ENCODE results near the gene HEXD.

The HEXD gene

DNA sequence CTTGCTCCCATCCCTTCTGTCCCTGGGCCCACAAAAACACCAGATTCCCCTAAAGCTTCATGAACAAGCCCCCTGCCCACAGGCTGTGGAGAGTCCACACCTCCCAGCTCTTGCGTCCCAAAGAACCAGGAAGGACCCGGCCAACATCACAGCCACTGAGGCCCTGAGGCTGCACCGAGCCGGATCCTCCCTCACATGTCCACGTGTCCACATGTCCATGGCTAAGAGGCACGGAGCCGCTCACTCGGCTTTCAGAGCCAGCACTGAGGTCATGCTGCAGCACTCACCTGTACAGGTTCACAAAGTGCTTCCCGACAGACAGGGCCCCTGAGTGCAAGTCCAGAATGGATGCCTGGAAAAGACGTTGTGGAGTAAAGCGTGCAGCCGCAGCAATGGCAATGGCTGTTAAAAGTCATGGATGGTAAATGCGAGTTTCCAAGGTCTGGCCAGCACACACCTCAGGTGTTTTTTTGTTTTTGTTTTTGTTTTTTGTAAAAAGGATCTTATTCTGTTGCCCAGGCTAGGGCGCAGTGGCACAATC, 11.9 kb upstream of the HEXD start:
- Histone ChIP-seq H4K20me1 (ENCODE audit: control insufficient read depth, insufficient read depth, low read depth, low read length) (no peaks in the 10 kb centered on the region), H3K9me2 (replicated peaks; ENCODE audit: control insufficient read depth, low read length) (no peaks in the 10 kb centered on the region), H3K4me1 (ENCODE audit: control insufficient read depth, low read length) (peaks cover 7% of the 10 kb centered on the region; the same call in 1 of the 2 replicates), H3K27ac (ENCODE audit: low read depth, low read length) (no peak overlapping the region), H3K4me3 (ENCODE audit: low read length) (no peak overlapping the region), H3K9me3 (ENCODE audit: control insufficient read depth, insufficient read depth, low read length) (no peaks in the 10 kb centered on the region), H3K4me2 (ENCODE audit: low read length) (no peak overlapping the region), H3F3A (ENCODE audit: control insufficient read depth, insufficient read depth) (no peaks in the 10 kb centered on the region), H3K27me3 (ENCODE audit: control insufficient read depth, low read length) (no peaks in the 10 kb centered on the region), H3K36me3 (ENCODE audit: control insufficient read depth, low read length) (peaks cover 6% of the 10 kb centered on the region; the same call in 1 of the 2 replicates), H3K79me2 (ENCODE audit: control insufficient read depth, low read length) (no peaks in the 10 kb centered on the region)
- TF ChIP-seq EZH2phosphoT487 (IDR thresholded peaks at IDR 0.05; ENCODE audit: borderline replicate concordance, low read length), result no peak
- TF ChIP-seq, protein P1, sequence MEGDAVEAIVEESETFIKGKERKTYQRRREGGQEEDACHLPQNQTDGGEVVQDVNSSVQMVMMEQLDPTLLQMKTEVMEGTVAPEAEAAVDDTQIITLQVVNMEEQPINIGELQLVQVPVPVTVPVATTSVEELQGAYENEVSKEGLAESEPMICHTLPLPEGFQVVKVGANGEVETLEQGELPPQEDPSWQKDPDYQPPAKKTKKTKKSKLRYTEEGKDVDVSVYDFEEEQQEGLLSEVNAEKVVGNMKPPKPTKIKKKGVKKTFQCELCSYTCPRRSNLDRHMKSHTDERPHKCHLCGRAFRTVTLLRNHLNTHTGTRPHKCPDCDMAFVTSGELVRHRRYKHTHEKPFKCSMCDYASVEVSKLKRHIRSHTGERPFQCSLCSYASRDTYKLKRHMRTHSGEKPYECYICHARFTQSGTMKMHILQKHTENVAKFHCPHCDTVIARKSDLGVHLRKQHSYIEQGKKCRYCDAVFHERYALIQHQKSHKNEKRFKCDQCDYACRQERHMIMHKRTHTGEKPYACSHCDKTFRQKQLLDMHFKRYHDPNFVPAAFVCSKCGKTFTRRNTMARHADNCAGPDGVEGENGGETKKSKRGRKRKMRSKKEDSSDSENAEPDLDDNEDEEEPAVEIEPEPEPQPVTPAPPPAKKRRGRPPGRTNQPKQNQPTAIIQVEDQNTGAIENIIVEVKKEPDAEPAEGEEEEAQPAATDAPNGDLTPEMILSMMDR (IDR thresholded peaks at IDR 0.05; ENCODE audit: low read depth, low read length, poor library complexity, severe bottlenecking), result no peak

- no peaks in the 10 kb centered on the region for H3K79me2 ChIP-seq (ENCODE audit: control insufficient read depth, low read length)
- H3F3A ChIP-seq (ENCODE audit: control insufficient read depth, insufficient read depth), result no peaks in the 10 kb centered on the region
These were observed 10.9 kb upstream of the HEXD start for GRCh38 chr17:82407255-82407654.

DNA sequence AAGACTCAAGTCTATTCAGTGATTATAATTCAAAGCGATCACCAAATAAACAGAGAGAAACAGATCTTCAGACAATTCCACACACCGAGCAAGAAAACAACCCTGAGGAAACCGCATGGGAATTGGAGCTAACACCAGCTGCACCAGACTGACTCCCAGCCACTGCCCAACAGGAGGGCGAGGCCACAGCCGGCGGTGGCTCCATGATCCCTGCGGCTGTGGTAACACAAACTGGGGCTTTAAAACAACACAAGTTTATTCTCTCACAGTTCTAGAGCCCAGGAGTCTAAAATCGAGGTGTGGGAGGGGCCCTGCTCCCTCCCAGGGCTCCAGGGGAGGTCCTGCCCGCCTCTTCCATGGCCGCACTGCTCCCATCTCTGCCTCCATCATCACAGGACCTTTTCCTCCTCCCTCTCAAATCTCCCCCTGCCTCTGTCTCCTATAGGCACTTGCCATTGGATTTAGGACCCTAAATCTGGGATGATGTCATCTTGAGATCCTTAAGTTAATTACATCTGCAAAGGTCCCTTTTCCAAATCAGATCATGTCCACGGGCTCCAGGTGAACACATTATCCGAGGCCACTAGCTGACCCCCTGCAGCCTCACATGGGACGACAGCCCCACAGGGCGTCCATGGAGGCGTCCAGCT, 9.7 kb upstream of the HEXD start:
- TF ChIP-seq, protein P1 (IDR thresholded peaks at IDR 0.05; ENCODE audit: low read depth, low read length, poor library complexity, severe bottlenecking), result no peak
- no peak for TF ChIP-seq EZH2phosphoT487 (IDR thresholded peaks at IDR 0.05; ENCODE audit: borderline replicate concordance, low read length)
- Histone ChIP-seq H3K27ac (ENCODE audit: low read depth, low read length) (no peak overlapping the region), H3K4me2 (ENCODE audit: low read length) (no peak overlapping the region)

More at GRCh38 chr17:82407255-82407654, 10.9 kb upstream of the HEXD start:
- no peak for TF ChIP-seq EZH2phosphoT487 (IDR thresholded peaks at IDR 0.05; ENCODE audit: borderline replicate concordance, low read length)
- TF ChIP-seq, protein P1 (IDR thresholded peaks at IDR 0.05; ENCODE audit: low read depth, low read length, poor library complexity, severe bottlenecking), result no peak
- H3K4me3 ChIP-seq (ENCODE audit: low read length), result no peak overlapping the region
- no peaks in the 10 kb centered on the region for H4K20me1 ChIP-seq (ENCODE audit: control insufficient read depth, insufficient read depth, low read depth, low read length)
- peaks cover 7% of the 10 kb centered on the region; the same call in 1 of the 2 replicates for H3K4me1 ChIP-seq (ENCODE audit: control insufficient read depth, low read length)
- no peaks in the 10 kb centered on the region for H3K9me2 ChIP-seq (replicated peaks; ENCODE audit: control insufficient read depth, low read length)
- H3K4me2 ChIP-seq (ENCODE audit: low read length), result no peak overlapping the region
- no peaks in the 10 kb centered on the region for H3K9me3 ChIP-seq (ENCODE audit: control insufficient read depth, insufficient read depth, low read length)
- peaks cover 6% of the 10 kb centered on the region; the same call in 1 of the 2 replicates for H3K36me3 ChIP-seq (ENCODE audit: control insufficient read depth, low read length)
- no peak overlapping the region for H3K27ac ChIP-seq (ENCODE audit: low read depth, low read length)
- H3K27me3 ChIP-seq (ENCODE audit: control insufficient read depth, low read length), result no peaks in the 10 kb centered on the region

More for the DNA sequence above, 9.7 kb upstream of the HEXD start:
- Histone ChIP-seq H3K36me3 (ENCODE audit: control insufficient read depth, low read length) (peaks cover 2% of the 10 kb centered on the region; the same call in 1 of the 2 replicates), H3K4me3 (ENCODE audit: low read length) (no peak overlapping the region), H3K27me3 (ENCODE audit: control insufficient read depth, low read length) (no peaks in the 10 kb centered on the region), H3K4me1 (ENCODE audit: control insufficient read depth, low read length) (peaks cover 7% of the 10 kb centered on the region; the same call in 1 of the 2 replicates), H4K20me1 (ENCODE audit: control insufficient read depth, insufficient read depth, low read depth, low read length) (no peaks in the 10 kb centered on the region), H3K9me2 (replicated peaks; ENCODE audit: control insufficient read depth, low read length) (no peaks in the 10 kb centered on the region), H3F3A (ENCODE audit: control insufficient read depth, insufficient read depth) (no peaks in the 10 kb centered on the region), H3K79me2 (ENCODE audit: control insufficient read depth, low read length) (no peaks in the 10 kb centered on the region), H3K9me3 (ENCODE audit: control insufficient read depth, insufficient read depth, low read length) (no peaks in the 10 kb centered on the region)
